HepG2 (cell line): ENCODE data around the gene INTS4.

Experiments used
- ARID2 ChIP-seq: sonication (generic); formaldehyde crosslinking; IDR thresholded peaks from 2 replicates; pipeline ENCODE4 v1.8.1; 2022; ENCODE audit warnings: mild to moderate bottlenecking, missing genetic modification reagents, borderline replicate concordance
- CHD4 ChIP-seq: fragments of 200-600 bp; sonication (generic); IDR thresholded peaks from 2 replicates; pipeline ENCODE4 v1.7.0; 2017; ENCODE audit warnings: mild to moderate bottlenecking, low read length, borderline replicate concordance
- POLR2A ChIP-seq, 2 experiments: IDR thresholded peaks; 2 replicates each; pipeline ENCODE4 v1.6.1; 2011; ENCODE audit warnings: low read depth in 2 of 2, low read length in 2 of 2, mild to moderate bottlenecking in 1 of 2, moderate library complexity in 1 of 2; ENCODE audit not compliant: insufficient read depth in 1 of 2
- SNRNP70 ChIP-seq: fragments of 200-400 bp; formaldehyde crosslinking; IDR thresholded peaks from 2 replicates; pipeline ENCODE4 v1.6.1; 2017; ENCODE audit warnings: mild to moderate bottlenecking, low read depth, low read length, moderate library complexity
- U2AF2 ChIP-seq: fragments of 200-400 bp; formaldehyde crosslinking; IDR thresholded peaks from 2 replicates; pipeline ENCODE4 v1.6.1; 2017; ENCODE audit warnings: low read depth, mild to moderate bottlenecking, low read length
- ZNF280B ChIP-seq: sonication (generic); formaldehyde crosslinking; IDR thresholded peaks from 2 replicates; pipeline ENCODE4 v1.5.0; 2020; ENCODE audit warnings: missing genetic modification reagents, mild to moderate bottlenecking, borderline replicate concordance
- TF ChIP-seq, protein P1 (sequence below): sonication (generic); formaldehyde crosslinking; IDR thresholded peaks from one replicate; pipeline ENCODE4 v1.5.1; 2020; ENCODE audit warnings: mild to moderate bottlenecking, missing genetic modification reagents; ENCODE audit errors: not compliant biosample characterization
- TF ChIP-seq, protein P2 (sequence below): sonication (generic); formaldehyde crosslinking; IDR thresholded peaks from 2 replicates; pipeline ENCODE4 v1.8.1; 2022; ENCODE audit warnings: low read depth, mild to moderate bottlenecking, missing genetic modification reagents

DNA sequence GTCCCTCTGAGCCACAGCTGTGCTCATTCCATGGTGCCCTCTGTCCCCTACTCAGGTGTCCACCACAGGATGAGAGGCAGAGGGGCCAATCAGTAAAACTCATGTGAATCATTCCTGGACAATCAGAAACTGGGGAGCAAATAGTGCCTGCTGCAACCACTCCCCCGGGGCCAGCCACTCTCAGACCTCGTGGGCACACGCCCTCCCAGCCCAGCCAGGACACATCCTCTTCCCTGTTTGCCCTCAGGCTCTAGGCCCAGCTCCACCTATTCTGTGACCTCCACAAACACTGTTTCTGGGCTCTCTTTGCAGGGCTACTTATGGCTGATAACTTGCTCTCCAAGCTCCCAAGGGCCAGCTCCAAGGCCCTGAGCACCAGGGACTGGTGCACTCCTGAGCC lies 42.6 kb upstream of the INTS4 start:
- TF ChIP-seq SNRNP70 (no peak), ZNF280B (CRISPR knock-in tag) (no peak), U2AF2 (no peak), CHD4 (no peak), POLR2A (IDR thresholded peaks at IDR 0.05; ENCODE audit: insufficient read depth in 1 of 2, low read depth in 2 of 2, low read length in 2 of 2) (no peak), ARID2 (no peak)
- TF ChIP-seq, protein P1, sequence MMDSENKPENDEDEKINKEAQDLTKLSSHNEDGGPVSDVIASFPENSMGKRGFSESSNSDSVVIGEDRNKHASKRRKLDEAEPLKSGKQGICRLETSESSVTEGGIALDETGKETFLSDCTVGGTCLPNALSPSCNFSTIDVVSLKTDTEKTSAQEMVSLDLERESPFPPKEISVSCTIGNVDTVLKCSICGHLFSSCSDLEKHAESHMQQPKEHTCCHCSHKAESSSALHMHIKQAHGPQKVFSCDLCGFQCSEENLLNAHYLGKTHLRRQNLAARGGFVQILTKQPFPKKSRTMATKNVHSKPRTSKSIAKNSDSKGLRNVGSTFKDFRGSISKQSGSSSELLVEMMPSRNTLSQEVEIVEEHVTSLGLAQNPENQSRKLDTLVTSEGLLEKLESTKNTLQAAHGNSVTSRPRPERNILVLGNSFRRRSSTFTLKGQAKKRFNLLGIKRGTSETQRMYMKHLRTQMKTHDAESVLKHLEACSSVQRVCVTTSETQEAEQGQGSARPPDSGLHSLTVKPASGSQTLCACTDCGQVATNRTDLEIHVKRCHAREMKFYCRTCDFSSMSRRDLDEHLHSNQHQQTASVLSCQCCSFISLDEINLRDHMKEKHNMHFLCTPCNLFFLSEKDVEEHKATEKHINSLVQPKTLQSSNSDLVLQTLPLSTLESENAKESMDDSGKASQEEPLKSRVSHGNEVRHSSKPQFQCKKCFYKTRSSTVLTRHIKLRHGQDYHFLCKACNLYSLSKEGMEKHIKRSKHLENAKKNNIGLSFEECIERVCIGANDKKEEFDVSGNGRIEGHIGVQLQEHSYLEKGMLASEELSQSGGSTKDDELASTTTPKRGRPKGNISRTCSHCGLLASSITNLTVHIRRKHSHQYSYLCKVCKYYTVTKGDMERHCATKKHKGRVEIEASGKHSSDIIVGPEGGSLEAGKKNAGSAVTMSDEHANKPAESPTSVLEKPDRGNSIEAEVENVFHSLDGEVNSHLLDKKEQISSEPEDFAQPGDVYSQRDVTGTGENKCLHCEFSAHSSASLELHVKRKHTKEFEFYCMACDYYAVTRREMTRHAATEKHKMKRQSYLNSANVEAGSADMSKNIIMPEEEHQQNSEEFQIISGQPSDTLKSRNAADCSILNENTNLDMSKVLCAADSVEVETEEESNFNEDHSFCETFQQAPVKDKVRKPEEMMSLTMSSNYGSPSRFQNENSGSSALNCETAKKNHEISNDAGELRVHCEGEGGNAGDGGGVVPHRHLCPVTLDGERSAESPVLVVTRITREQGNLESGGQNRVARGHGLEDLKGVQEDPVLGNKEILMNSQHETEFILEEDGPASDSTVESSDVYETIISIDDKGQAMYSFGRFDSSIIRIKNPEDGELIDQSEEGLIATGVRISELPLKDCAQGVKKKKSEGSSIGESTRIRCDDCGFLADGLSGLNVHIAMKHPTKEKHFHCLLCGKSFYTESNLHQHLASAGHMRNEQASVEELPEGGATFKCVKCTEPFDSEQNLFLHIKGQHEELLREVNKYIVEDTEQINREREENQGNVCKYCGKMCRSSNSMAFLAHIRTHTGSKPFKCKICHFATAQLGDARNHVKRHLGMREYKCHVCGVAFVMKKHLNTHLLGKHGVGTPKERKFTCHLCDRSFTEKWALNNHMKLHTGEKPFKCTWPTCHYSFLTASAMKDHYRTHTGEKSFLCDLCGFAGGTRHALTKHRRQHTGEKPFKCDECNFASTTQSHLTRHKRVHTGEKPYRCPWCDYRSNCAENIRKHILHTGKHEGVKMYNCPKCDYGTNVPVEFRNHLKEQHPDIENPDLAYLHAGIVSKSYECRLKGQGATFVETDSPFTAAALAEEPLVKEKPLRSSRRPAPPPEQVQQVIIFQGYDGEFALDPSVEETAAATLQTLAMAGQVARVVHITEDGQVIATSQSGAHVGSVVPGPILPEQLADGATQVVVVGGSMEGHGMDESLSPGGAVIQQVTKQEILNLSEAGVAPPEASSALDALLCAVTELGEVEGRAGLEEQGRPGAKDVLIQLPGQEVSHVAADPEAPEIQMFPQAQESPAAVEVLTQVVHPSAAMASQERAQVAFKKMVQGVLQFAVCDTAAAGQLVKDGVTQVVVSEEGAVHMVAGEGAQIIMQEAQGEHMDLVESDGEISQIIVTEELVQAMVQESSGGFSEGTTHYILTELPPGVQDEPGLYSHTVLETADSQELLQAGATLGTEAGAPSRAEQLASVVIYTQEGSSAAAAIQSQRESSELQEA, result no peak
- TF ChIP-seq, protein P2, sequence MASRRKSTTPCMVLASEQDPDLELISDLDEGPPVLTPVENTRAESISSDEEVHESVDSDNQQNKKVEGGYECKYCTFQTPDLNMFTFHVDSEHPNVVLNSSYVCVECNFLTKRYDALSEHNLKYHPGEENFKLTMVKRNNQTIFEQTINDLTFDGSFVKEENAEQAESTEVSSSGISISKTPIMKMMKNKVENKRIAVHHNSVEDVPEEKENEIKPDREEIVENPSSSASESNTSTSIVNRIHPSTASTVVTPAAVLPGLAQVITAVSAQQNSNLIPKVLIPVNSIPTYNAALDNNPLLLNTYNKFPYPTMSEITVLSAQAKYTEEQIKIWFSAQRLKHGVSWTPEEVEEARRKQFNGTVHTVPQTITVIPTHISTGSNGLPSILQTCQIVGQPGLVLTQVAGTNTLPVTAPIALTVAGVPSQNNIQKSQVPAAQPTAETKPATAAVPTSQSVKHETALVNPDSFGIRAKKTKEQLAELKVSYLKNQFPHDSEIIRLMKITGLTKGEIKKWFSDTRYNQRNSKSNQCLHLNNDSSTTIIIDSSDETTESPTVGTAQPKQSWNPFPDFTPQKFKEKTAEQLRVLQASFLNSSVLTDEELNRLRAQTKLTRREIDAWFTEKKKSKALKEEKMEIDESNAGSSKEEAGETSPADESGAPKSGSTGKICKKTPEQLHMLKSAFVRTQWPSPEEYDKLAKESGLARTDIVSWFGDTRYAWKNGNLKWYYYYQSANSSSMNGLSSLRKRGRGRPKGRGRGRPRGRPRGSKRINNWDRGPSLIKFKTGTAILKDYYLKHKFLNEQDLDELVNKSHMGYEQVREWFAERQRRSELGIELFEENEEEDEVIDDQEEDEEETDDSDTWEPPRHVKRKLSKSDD (CRISPR knock-in tag), result no peak
